C4-2B (cell line): ENCODE measurements around the gene CALCB.

ENCODE experiments used
- ZFX ChIP-seq: fragments of 450-650 bp; IDR thresholded peaks from 2 replicates; pipeline ENCODE4 v1.6.1; 2017
- TF ChIP-seq, protein P1 (sequence below): fragments of 450-650 bp; conservative IDR thresholded peaks from 2 replicates; pipeline ENCODE4 v1.5.1; 2017; ENCODE audit warnings: mild to moderate bottlenecking

- TF ChIP-seq, protein P1, sequence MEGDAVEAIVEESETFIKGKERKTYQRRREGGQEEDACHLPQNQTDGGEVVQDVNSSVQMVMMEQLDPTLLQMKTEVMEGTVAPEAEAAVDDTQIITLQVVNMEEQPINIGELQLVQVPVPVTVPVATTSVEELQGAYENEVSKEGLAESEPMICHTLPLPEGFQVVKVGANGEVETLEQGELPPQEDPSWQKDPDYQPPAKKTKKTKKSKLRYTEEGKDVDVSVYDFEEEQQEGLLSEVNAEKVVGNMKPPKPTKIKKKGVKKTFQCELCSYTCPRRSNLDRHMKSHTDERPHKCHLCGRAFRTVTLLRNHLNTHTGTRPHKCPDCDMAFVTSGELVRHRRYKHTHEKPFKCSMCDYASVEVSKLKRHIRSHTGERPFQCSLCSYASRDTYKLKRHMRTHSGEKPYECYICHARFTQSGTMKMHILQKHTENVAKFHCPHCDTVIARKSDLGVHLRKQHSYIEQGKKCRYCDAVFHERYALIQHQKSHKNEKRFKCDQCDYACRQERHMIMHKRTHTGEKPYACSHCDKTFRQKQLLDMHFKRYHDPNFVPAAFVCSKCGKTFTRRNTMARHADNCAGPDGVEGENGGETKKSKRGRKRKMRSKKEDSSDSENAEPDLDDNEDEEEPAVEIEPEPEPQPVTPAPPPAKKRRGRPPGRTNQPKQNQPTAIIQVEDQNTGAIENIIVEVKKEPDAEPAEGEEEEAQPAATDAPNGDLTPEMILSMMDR, result no peak
- TF ChIP-seq ZFX, result no peak
These were observed 10.8 kb upstream of the CALCB start for GRCh38 chr11:15062599-15062998.
